ENCODE data around the gene HTR1B. TPM values are rescaled to one million over a fixed set of nuclear protein-coding genes. Genes with fewer than 3 reads are reported as not detected.
A peak's percentile ranks its signal among the peaks of the same experiment; 100 is the strongest.

HTR1B gene
- polyA plus RNA-seq (2013, experiment 1 of 2): 3.3 TPM
- 3.7 TPM for polyA plus RNA-seq (2013, experiment 2 of 2)

- peak within 1 kb of the TSS; percentile 93 for H2AFZ ChIP-seq (ENCODE audit: low read depth, low read length)
- H4K91ac ChIP-seq (ENCODE audit: low read length): peak within 1 kb of the TSS; percentile 34
- peak within 1 kb of the TSS; percentile 79 for H4K8ac ChIP-seq (ENCODE audit: low read length)
- DNase-seq: peak; percentile 69
- no peak within 1 kb of the TSS for H2BK5ac ChIP-seq (ENCODE audit: low read depth, low read length, poor library complexity, severe bottlenecking)
- peaks cover 27% of the 10 kb centered on the region for H3K4me1 ChIP-seq (ENCODE audit: control insufficient read depth, insufficient read depth, low read depth, low read length)
- no peaks in the 10 kb centered on the region for H3K36me3 ChIP-seq (ENCODE audit: control insufficient read depth in 1 of 2, insufficient read depth in 2 of 2, low read depth in 1 of 2, low read length in 2 of 2)
- H3K14ac ChIP-seq (ENCODE audit: low read length in 2 of 2): peak within 1 kb of the TSS in 1 of 2 experiments; percentile 35
- peak within 1 kb of the TSS; percentile 65 to 71 for H3K18ac ChIP-seq (ENCODE audit: low read depth in 1 of 2, low read length in 2 of 2)
- peaks cover 1% of the 10 kb centered on the region for H3K79me1 ChIP-seq (replicated peaks; ENCODE audit: low read length, poor library complexity, severe bottlenecking)
- H3K27me3 ChIP-seq (ENCODE audit: control insufficient read depth in 1 of 2, insufficient read depth in 1 of 2, low read length in 2 of 2): peaks cover 3 to 54% of the 10 kb centered on the region in 2 experiments
- H2BK15ac ChIP-seq (ENCODE audit: low read depth, poor library complexity, severe bottlenecking): no peak within 1 kb of the TSS
- no peak within 1 kb of the TSS for H3K9ac ChIP-seq (ENCODE audit: low read length)
- H3K4me3 ChIP-seq (ENCODE audit: insufficient read depth in 1 of 2, low read depth in 1 of 2, low read length in 2 of 2): peak within 1 kb of the TSS; percentile 1 to 80
- H2BK12ac ChIP-seq (ENCODE audit: low read length in 2 of 2): peak within 1 kb of the TSS; percentile 9 to 84
- H3K4me2 ChIP-seq (ENCODE audit: low read length, poor library complexity, severe bottlenecking): peak within 1 kb of the TSS; percentile 91
- peaks cover 4% of the 10 kb centered on the region for H3K9me3 ChIP-seq (ENCODE audit: control insufficient read depth, low read length)
- 2% methylated on average over 31 of the region's 31 CpGs for WGBS
- H2BK120ac ChIP-seq (ENCODE audit: low read depth, low read length): no peak within 1 kb of the TSS
- H3K27ac ChIP-seq (ENCODE audit: low read length, poor library complexity, severe bottlenecking): no peak within 1 kb of the TSS
- no peak within 1 kb of the TSS for H2AK5ac ChIP-seq (ENCODE audit: low read length, severe bottlenecking)
- H3K4ac ChIP-seq (ENCODE audit: low read depth in 1 of 2, low read length in 2 of 2): no peak within 1 kb of the TSS
- H3K23ac ChIP-seq (ENCODE audit: low read length in 2 of 2): peak within 1 kb of the TSS in 1 of 2 experiments; percentile 87
Measured at GRCh38 chr6:77463308-77463860, at the start of gene HTR1B. HTR1B (minus strand) TSS chr6:77463491; CDS start chr6:77463403, 88 bp downstream.

GRCh38 chr6:77512554-77512953, 49.3 kb upstream of the HTR1B start:
- Histone ChIP-seq H3K18ac (ENCODE audit: low read depth in 1 of 2, low read length in 2 of 2) (no peak overlapping the region), H2BK5ac (ENCODE audit: low read depth, low read length, poor library complexity, severe bottlenecking) (no peak overlapping the region), H3K4me1 (ENCODE audit: control insufficient read depth, insufficient read depth, low read depth, low read length) (no peaks in the 10 kb centered on the region), H2AFZ (ENCODE audit: low read depth, low read length) (no peak overlapping the region), H2BK120ac (ENCODE audit: low read depth, low read length) (no peak overlapping the region), H3K79me1 (replicated peaks; ENCODE audit: low read length, poor library complexity, severe bottlenecking) (no peaks in the 10 kb centered on the region), H2AK5ac (ENCODE audit: low read length, severe bottlenecking) (no peak overlapping the region), H3K27me3 (ENCODE audit: control insufficient read depth in 1 of 2, insufficient read depth in 1 of 2, low read length in 2 of 2) (no peaks in the 10 kb centered on the region), H3K4me2 (ENCODE audit: low read length, poor library complexity, severe bottlenecking) (no peak overlapping the region), H4K91ac (ENCODE audit: low read length) (no peak overlapping the region), H3K4me3 (ENCODE audit: insufficient read depth in 1 of 2, low read depth in 1 of 2, low read length in 2 of 2) (no peak overlapping the region), H2BK15ac (ENCODE audit: low read depth, poor library complexity, severe bottlenecking) (no peak overlapping the region), H3K27ac (ENCODE audit: low read length, poor library complexity, severe bottlenecking) (no peak overlapping the region), H3K23ac (ENCODE audit: low read length in 2 of 2) (no peak overlapping the region), H4K8ac (ENCODE audit: low read length) (no peak overlapping the region), H3K9me3 (ENCODE audit: control insufficient read depth, low read length) (peaks cover 21% of the 10 kb centered on the region), H3K4ac (ENCODE audit: low read depth in 1 of 2, low read length in 2 of 2) (no peak overlapping the region), H2BK12ac (ENCODE audit: low read length in 2 of 2) (no peak overlapping the region), H3K9ac (ENCODE audit: low read length) (no peak overlapping the region), H3K36me3 (ENCODE audit: control insufficient read depth in 1 of 2, insufficient read depth in 2 of 2, low read depth in 1 of 2, low read length in 2 of 2) (no peaks in the 10 kb centered on the region), H3K14ac (ENCODE audit: low read length in 2 of 2) (no peak overlapping the region)
- no peak for DNase-seq

GRCh38 chr6:77511860-77512259, 48.6 kb upstream of the HTR1B start:
- no peaks in the 10 kb centered on the region for H3K27me3 ChIP-seq (ENCODE audit: control insufficient read depth in 1 of 2, insufficient read depth in 1 of 2, low read length in 2 of 2)
- H3K14ac ChIP-seq (ENCODE audit: low read length in 2 of 2): no peak overlapping the region
- no peak overlapping the region for H3K4me3 ChIP-seq (ENCODE audit: insufficient read depth in 1 of 2, low read depth in 1 of 2, low read length in 2 of 2)
- no peak for DNase-seq
- H3K27ac ChIP-seq (ENCODE audit: low read length, poor library complexity, severe bottlenecking): no peak overlapping the region
- H3K4me1 ChIP-seq (ENCODE audit: control insufficient read depth, insufficient read depth, low read depth, low read length): no peaks in the 10 kb centered on the region
- H3K9ac ChIP-seq (ENCODE audit: low read length): no peak overlapping the region
- H3K36me3 ChIP-seq (ENCODE audit: control insufficient read depth in 1 of 2, insufficient read depth in 2 of 2, low read depth in 1 of 2, low read length in 2 of 2): no peaks in the 10 kb centered on the region
- H2AFZ ChIP-seq (ENCODE audit: low read depth, low read length): no peak overlapping the region
- H2BK12ac ChIP-seq (ENCODE audit: low read length in 2 of 2): no peak overlapping the region
- no peak overlapping the region for H3K18ac ChIP-seq (ENCODE audit: low read depth in 1 of 2, low read length in 2 of 2)
- no peak overlapping the region for H2BK5ac ChIP-seq (ENCODE audit: low read depth, low read length, poor library complexity, severe bottlenecking)
- H3K9me3 ChIP-seq (ENCODE audit: control insufficient read depth, low read length): peaks cover 21% of the 10 kb centered on the region
- H2BK15ac ChIP-seq (ENCODE audit: low read depth, poor library complexity, severe bottlenecking): no peak overlapping the region
- H3K79me1 ChIP-seq (replicated peaks; ENCODE audit: low read length, poor library complexity, severe bottlenecking): no peaks in the 10 kb centered on the region
- H3K4me2 ChIP-seq (ENCODE audit: low read length, poor library complexity, severe bottlenecking): no peak overlapping the region
- peak overlapping the region; percentile 27 for H4K91ac ChIP-seq (ENCODE audit: low read length)
- H3K23ac ChIP-seq (ENCODE audit: low read length in 2 of 2): no peak overlapping the region
- H2BK120ac ChIP-seq (ENCODE audit: low read depth, low read length): no peak overlapping the region
- H4K8ac ChIP-seq (ENCODE audit: low read length): no peak overlapping the region
- H2AK5ac ChIP-seq (ENCODE audit: low read length, severe bottlenecking): no peak overlapping the region
- WGBS: 90% methylated on average over 1 of the region's 1 CpG
- no peak overlapping the region for H3K4ac ChIP-seq (ENCODE audit: low read depth in 1 of 2, low read length in 2 of 2)

GRCh38 chr6:77502981-77503380, 39.7 kb upstream of the HTR1B start:
- Histone ChIP-seq H2BK15ac (ENCODE audit: low read depth, poor library complexity, severe bottlenecking) (no peak overlapping the region), H2BK5ac (ENCODE audit: low read depth, low read length, poor library complexity, severe bottlenecking) (no peak overlapping the region), H3K9ac (ENCODE audit: low read length) (no peak overlapping the region), H4K8ac (ENCODE audit: low read length) (no peak overlapping the region), H2BK120ac (ENCODE audit: low read depth, low read length) (no peak overlapping the region), H3K27me3 (ENCODE audit: control insufficient read depth in 1 of 2, insufficient read depth in 1 of 2, low read length in 2 of 2) (no peaks in the 10 kb centered on the region), H4K91ac (ENCODE audit: low read length) (no peak overlapping the region), H3K4me1 (ENCODE audit: control insufficient read depth, insufficient read depth, low read depth, low read length) (no peaks in the 10 kb centered on the region), H2BK12ac (ENCODE audit: low read length in 2 of 2) (no peak overlapping the region), H3K27ac (ENCODE audit: low read length, poor library complexity, severe bottlenecking) (no peak overlapping the region), H3K4ac (ENCODE audit: low read depth in 1 of 2, low read length in 2 of 2) (no peak overlapping the region), H2AFZ (ENCODE audit: low read depth, low read length) (no peak overlapping the region), H3K23ac (ENCODE audit: low read length in 2 of 2) (no peak overlapping the region), H3K4me2 (ENCODE audit: low read length, poor library complexity, severe bottlenecking) (no peak overlapping the region), H3K18ac (ENCODE audit: low read depth in 1 of 2, low read length in 2 of 2) (no peak overlapping the region), H2AK5ac (ENCODE audit: low read length, severe bottlenecking) (no peak overlapping the region), H3K4me3 (ENCODE audit: insufficient read depth in 1 of 2, low read depth in 1 of 2, low read length in 2 of 2) (no peak overlapping the region), H3K79me1 (replicated peaks; ENCODE audit: low read length, poor library complexity, severe bottlenecking) (no peaks in the 10 kb centered on the region), H3K36me3 (ENCODE audit: control insufficient read depth in 1 of 2, insufficient read depth in 2 of 2, low read depth in 1 of 2, low read length in 2 of 2) (no peaks in the 10 kb centered on the region), H3K14ac (ENCODE audit: low read length in 2 of 2) (no peak overlapping the region), H3K9me3 (ENCODE audit: control insufficient read depth, low read length) (no peaks in the 10 kb centered on the region)
- WGBS: 100% methylated on average over 1 of the region's 1 CpG
- peak; percentile 2 for DNase-seq

Data from mesenchymal stem cell (in vitro differentiated cells and primary cell).